ENCODE results near the gene IFI44. TPM values are rescaled to one million over a fixed set of nuclear protein-coding genes. Genes with fewer than 3 reads are reported as not detected.

The IFI44 gene
- polyA plus RNA-seq, 1 of the 3 experiments (the other 2 are of a cell fraction): 6.5 TPM

DNA sequence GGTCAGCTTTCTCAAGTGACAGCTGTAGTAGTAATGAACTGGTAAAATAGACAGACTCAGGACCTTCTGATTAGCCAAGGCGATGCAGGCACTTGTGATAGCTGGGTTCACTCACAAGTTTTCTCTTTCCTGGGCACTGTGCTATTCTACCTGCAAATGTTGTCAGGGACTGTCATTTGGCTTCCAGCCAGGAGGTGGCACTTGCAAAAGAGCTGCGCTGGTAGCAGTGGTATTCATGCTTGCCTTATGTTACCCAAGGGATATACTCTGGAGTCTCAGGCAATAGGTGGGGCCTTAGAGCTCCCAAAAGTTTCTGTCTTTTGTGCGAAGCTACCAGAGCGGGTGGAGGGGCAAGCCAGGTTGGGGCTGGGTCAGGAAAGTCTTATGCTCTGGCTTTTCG is 23.5 kb downstream of the IFI44 start (continued):
- TF ChIP-seq, protein P1, sequence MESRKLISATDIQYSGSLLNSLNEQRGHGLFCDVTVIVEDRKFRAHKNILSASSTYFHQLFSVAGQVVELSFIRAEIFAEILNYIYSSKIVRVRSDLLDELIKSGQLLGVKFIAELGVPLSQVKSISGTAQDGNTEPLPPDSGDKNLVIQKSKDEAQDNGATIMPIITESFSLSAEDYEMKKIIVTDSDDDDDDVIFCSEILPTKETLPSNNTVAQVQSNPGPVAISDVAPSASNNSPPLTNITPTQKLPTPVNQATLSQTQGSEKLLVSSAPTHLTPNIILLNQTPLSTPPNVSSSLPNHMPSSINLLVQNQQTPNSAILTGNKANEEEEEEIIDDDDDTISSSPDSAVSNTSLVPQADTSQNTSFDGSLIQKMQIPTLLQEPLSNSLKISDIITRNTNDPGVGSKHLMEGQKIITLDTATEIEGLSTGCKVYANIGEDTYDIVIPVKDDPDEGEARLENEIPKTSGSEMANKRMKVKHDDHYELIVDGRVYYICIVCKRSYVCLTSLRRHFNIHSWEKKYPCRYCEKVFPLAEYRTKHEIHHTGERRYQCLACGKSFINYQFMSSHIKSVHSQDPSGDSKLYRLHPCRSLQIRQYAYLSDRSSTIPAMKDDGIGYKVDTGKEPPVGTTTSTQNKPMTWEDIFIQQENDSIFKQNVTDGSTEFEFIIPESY (IDR thresholded peaks at IDR 0.05; ENCODE audit: borderline replicate concordance, low read depth): no peak
- TF ChIP-seq SMC3 (IDR thresholded peaks at IDR 0.05; ENCODE audit: low read depth, low read length): no peak
- TF ChIP-seq, protein P2, sequence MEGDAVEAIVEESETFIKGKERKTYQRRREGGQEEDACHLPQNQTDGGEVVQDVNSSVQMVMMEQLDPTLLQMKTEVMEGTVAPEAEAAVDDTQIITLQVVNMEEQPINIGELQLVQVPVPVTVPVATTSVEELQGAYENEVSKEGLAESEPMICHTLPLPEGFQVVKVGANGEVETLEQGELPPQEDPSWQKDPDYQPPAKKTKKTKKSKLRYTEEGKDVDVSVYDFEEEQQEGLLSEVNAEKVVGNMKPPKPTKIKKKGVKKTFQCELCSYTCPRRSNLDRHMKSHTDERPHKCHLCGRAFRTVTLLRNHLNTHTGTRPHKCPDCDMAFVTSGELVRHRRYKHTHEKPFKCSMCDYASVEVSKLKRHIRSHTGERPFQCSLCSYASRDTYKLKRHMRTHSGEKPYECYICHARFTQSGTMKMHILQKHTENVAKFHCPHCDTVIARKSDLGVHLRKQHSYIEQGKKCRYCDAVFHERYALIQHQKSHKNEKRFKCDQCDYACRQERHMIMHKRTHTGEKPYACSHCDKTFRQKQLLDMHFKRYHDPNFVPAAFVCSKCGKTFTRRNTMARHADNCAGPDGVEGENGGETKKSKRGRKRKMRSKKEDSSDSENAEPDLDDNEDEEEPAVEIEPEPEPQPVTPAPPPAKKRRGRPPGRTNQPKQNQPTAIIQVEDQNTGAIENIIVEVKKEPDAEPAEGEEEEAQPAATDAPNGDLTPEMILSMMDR (IDR thresholded peaks at IDR 0.05): no peak
- no peak for TF ChIP-seq PBX3 (IDR thresholded peaks at IDR 0.05)
- TF ChIP-seq RFX5 (IDR thresholded peaks at IDR 0.05; ENCODE audit: low read length): no peak
- TF ChIP-seq EZH2phosphoT487 (IDR thresholded peaks at IDR 0.05; ENCODE audit: borderline replicate concordance, low read depth): no peak
- no peak for TF ChIP-seq FOXM1 (IDR thresholded peaks at IDR 0.05; ENCODE audit: low read depth)
- TF ChIP-seq JUND (IDR thresholded peaks at IDR 0.05): no peak

GRCh38 chr1:78676347-78676982 is 26.8 kb downstream of the IFI44 start:
- Histone ChIP-seq H3K27ac (ENCODE audit: low read depth in 2 of 2, low read length in 1 of 2) (no peak overlapping the region), H3K9me2 (no peaks in the 10 kb centered on the region), H3K9me3 (no peaks in the 10 kb centered on the region), H3K4me2 (no peak overlapping the region), H3K4me3 (ENCODE audit: low read depth in 2 of 2, low read length in 1 of 2) (no peak overlapping the region; a peak in 1 of 4 replicates), H2AFZ (ENCODE audit: low read depth) (no peak overlapping the region), H3K27me3 (ENCODE audit: insufficient read depth) (no peaks in the 10 kb centered on the region), H3K4me1 (ENCODE audit: control insufficient read depth in 1 of 2, insufficient read depth in 2 of 2, low read depth in 1 of 2, low read length in 1 of 2) (no peaks in the 10 kb centered on the region), H3F3A (replicated peaks; ENCODE audit: insufficient read depth) (no peaks in the 10 kb centered on the region), H3K79me2 (ENCODE audit: insufficient read depth) (no peaks in the 10 kb centered on the region), H3K36me3 (replicated peaks in 1 of 2; ENCODE audit: control insufficient read depth in 1 of 2, insufficient read depth in 2 of 2, low read length in 1 of 2) (no peaks in the 10 kb centered on the region), H4K20me1 (ENCODE audit: insufficient read depth) (no peaks in the 10 kb centered on the region), H3K9ac (no peak overlapping the region)
- peak; percentile 28 for DNase-seq
- ChIA-PET POLR2A (no interaction called here), CTCF (interaction anchor here (0.7 to 7.7 kb wide), 28 partner anchors 9 to 557 kb away, joined by 3 to 61 read pairs (median 4); partner anchors contain the start of gene IFI44L)
- WGBS (ENCODE audit: low lambda C conversion rate): 49% methylated on average over 9 of the region's 9 CpGs
- TF ChIP-seq JUND (IDR thresholded peaks at IDR 0.05) (no peak), SIN3A (IDR thresholded peaks at IDR 0.05; ENCODE audit: borderline replicate concordance, low read depth, low read length) (no peak), YY1 (IDR thresholded peaks at IDR 0.05; ENCODE audit: low read depth) (no peak), PBX3 (IDR thresholded peaks at IDR 0.05) (no peak), GABPA (IDR thresholded peaks at IDR 0.05; ENCODE audit: low read depth) (no peak), FOXJ3 (CRISPR knock-in tag; IDR thresholded peaks at IDR 0.05) (no peak), ELF1 (IDR thresholded peaks at IDR 0.05) (no peak), IRF3 (IDR thresholded peaks at IDR 0.05; ENCODE audit: low read depth, low read length) (no peak), RCOR1 (IDR thresholded peaks at IDR 0.05; ENCODE audit: low read length) (no peak), TAF1 (IDR thresholded peaks at IDR 0.05; ENCODE audit: borderline replicate concordance, low read depth, low read length) (no peak), TEAD4 (IDR thresholded peaks at IDR 0.05; ENCODE audit: borderline replicate concordance, insufficient read depth) (no peak), POLR2AphosphoS5 (IDR thresholded peaks at IDR 0.05; ENCODE audit: low read depth, low read length) (no peak), TCF12 (IDR thresholded peaks at IDR 0.05) (no peak), NRF1 (IDR thresholded peaks at IDR 0.05; ENCODE audit: low read depth, low read length) (no peak), GATA2 (CRISPR knock-in tag; IDR thresholded peaks at IDR 0.05) (peak; percentile 48; the same call in 1 of the 2 replicates)
- TF ChIP-seq, protein P1 (IDR thresholded peaks at IDR 0.05; ENCODE audit: borderline replicate concordance, low read depth): no peak
- TF ChIP-seq, protein P3, sequence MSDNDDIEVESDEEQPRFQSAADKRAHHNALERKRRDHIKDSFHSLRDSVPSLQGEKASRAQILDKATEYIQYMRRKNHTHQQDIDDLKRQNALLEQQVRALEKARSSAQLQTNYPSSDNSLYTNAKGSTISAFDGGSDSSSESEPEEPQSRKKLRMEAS (IDR thresholded peaks at IDR 0.05; ENCODE audit: low read depth): no peak
